ENCODE results near the gene PFDN5.
"Not testable (repeated sequence)": the region's sequence is repeated elsewhere in the genome, so short reads cannot be mapped to it uniquely, and the experiment has no call there.

Gene PFDN5

DNA sequence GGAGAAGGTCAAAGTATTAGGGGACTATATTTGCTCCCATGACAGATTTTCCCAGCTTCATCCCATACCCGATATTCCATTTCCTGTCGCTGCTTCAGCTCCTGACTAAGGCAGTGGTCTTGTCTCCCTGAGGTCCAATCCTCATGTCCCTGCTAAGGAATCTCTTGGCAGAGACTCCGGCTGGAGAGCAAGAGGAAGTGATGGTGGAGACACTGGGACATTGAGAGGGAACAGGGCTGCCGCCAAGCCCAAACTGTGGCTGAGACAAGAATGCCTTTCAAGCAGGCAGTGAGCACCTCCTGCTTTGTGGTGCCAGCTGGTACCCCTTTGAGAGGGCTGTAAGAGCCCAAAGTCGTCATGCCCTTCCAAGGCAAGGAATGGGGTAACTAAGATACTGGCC, 35.3 kb downstream of the PFDN5 start:
- no peak for DNase-seq

GRCh38 chr12:53332339-53332738, 37.0 kb downstream of the PFDN5 start:
- DNase-seq = not testable (repeated sequence)

- DNase-seq = no peak
Observed at GRCh38 chr12:53332744-53333143, 37.4 kb downstream of the PFDN5 start.

DNA sequence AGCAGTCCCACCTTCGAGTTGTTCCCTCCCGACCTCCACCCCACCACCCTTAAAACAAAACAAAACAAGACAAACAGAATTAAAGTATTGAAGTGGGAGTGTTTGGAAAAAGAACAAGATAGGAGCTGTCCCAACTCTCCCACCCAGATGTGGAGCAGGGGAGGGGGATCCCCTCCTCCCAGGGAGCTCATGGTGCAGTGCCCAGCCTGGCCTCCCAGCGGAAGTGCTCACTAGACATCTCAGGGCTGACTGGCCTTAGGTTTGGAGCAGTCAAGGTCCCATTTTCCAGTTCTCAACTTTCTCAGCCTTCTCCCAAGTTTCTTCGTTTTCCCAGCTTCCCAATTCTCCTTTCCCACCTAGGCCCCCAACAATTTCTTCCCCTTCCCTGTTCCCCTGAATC, 37.9 kb downstream of the PFDN5 start:
- no peak for DNase-seq

DNA sequence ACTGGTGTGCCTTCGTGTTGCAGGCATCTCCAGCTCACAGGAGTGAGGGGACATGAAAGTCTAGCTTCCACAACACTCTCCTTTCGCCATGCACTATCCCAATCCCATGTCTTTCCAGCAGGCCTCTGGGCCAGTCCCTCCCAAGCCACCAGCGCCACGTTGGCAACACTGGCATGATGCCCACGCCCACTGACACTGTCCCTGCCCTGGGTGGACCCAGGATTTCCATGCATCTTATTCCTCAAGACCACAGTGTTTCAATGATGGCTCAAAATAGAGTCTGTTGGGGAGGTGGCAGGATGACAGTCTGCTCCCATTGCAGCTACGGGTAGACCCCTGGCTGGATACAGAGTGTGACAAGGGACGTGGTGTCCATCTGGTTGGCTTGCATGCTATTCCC, 38.5 kb downstream of the PFDN5 start:
- no peak for DNase-seq

- DNase-seq = no peak
Observed at GRCh38 chr12:53334822-53335221, 39.5 kb downstream of the PFDN5 start.

DNA sequence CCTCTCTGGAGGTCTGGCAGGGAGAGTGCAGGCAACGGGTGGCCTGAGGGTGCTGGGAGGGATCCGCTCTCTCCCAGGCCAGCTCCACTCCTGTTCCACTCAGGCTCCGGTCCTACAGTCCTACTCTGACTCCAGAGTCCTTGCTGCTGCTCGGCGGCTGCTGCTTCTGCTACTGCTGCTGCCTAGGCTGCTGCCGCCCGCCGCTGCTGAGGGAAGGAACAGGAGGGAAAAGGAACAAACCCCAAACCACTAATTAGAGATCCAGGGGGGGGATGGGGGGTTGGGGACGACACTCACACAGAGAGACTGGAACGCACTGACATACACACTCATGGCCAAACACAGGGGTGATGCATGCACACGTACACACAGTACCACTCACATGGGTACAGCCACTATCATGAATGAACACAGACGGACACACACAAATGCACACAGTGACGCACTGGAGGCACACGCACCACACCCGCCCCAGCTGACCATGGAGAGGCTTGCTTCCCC, 40.9 kb downstream of the PFDN5 start, which contains the start of gene SP7:
SP7 (minus strand) TSS at position 174 of the 501 bp plus-strand sequence. CDS start 708 bp downstream, outside the sequence.
- DNase-seq = no peak

GRCh38 chr12:53338017-53338416, 42.7 kb downstream of the PFDN5 start:
- DNase-seq = no peak

GRCh38 chr12:53338916-53339315, 43.6 kb downstream of the PFDN5 start:
- DNase-seq = no peak

GRCh38 chr12:53340398-53340797, 45.1 kb downstream of the PFDN5 start:
- no peak for DNase-seq

- no peak for DNase-seq
Observed at GRCh38 chr12:53343449-53343848, 48.1 kb downstream of the PFDN5 start.

DNA sequence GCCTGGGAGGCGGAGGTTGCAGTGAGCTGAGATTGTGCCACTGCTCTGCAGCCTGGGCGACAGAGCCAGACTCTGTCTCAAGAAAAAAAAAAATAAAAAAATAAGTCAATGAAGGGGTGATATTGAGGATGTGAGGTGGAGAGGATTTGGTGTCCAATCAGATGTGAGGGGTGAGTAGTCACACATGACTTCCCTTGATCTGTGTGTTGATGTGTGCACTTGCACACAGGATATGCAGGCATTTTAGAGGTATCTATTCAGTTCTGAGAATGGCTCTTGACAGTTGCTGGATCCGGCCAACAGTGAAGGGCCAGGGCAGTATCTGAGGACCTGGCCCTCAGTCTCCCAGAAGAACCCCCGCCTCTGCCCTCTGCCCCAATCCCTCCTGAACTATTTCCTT, 48.6 kb downstream of the PFDN5 start:
- DNase-seq = no peak

DNA sequence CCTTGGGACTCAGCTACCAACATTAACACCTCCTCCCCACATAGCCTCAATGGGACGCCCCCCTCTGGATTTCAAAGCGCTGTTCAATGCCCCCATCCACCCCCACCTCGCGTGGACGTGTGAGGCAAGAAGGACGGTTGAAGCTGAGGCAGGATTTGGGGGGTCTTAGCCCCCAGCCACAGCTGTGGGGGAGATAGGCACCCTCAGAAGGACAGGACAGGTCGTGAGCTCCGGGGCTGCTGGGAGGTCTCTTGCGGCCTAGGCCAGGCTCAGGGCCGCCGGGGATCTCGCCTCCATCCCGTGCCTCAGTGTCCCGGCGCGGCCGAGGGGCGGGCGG, 49.1 kb downstream of the PFDN5 start:
- no peak for DNase-seq

GRCh38 chr12:53344824-53345485, 49.6 kb downstream of the PFDN5 start:
- peak; percentile 75 for DNase-seq

GRCh38 chr12:53345486-53346188, 50.3 kb downstream of the PFDN5 start:
- no peak for DNase-seq

DNA sequence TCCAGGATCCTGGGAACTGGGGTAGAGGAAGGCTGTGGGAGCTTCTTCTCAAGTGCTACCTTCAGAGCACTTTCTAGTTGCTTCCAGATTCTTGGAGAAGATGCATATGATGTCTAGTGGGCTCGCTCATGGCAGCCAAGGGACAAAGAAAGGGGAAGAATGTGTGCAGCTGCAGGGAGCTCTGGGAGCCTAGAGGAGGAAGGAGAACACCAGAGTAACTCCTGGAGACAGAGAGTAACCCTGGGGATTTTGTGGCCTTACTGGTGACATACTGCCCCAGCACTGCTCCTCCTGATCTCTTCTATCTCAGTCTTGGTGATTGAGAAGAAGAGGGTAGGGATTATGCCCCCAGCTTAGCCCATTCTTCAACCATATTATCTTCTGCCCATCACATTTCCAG, 51.1 kb downstream of the PFDN5 start:
- DNase-seq = no peak

- no peak for DNase-seq
Observed at GRCh38 chr12:53347905-53348304, 52.6 kb downstream of the PFDN5 start.

Measured in activated CD4-positive, alpha-beta T cell treated with anti-CD3 and anti-CD28 coated beads, Interleukin-10, Interleukin-2, amounts not matched to agents 100 ng/mL and 50 ng/mL, durations not matched to agents 16 hours and 8 hours (primary cell).